Measurements from ENCODE around the gene GALM.
A peak's percentile ranks its signal among the peaks of the same experiment; 100 is the strongest.

GALM gene

GRCh38 chr2:38691994-38692393 is 26.1 kb downstream of the GALM start:
- no peak overlapping the region for H3K18ac ChIP-seq (ENCODE audit: low read length)
- H3K36me3 ChIP-seq (ENCODE audit: control insufficient read depth in 1 of 2, insufficient read depth in 2 of 2, low read length in 2 of 2): no peaks in the 10 kb centered on the region
- no peak overlapping the region for H3K9ac ChIP-seq (ENCODE audit: low read length)
- no peak overlapping the region for H2AFZ ChIP-seq (ENCODE audit: insufficient read depth, low read length, poor library complexity)
- no peak overlapping the region for H3K4me2 ChIP-seq (ENCODE audit: low read length)
- H2BK120ac ChIP-seq (ENCODE audit: insufficient read depth, low read length, poor library complexity): no peak overlapping the region
- H3K9me3 ChIP-seq (ENCODE audit: insufficient read depth, low read depth, low read length): no peaks in the 10 kb centered on the region
- no peak overlapping the region for H3K14ac ChIP-seq (ENCODE audit: low read length)
- no peaks in the 10 kb centered on the region for H3K27me3 ChIP-seq (ENCODE audit: insufficient read depth, low read length)
- no peak overlapping the region for H4K91ac ChIP-seq (ENCODE audit: low read depth, low read length)
- H3K4ac ChIP-seq (ENCODE audit: low read depth, low read length): no peak overlapping the region
- H3K79me2 ChIP-seq (ENCODE audit: control insufficient read depth, insufficient read depth, low read length, poor library complexity): no peaks in the 10 kb centered on the region
- no peak overlapping the region for H2BK5ac ChIP-seq (ENCODE audit: low read depth, low read length, poor library complexity)
- H3K27ac ChIP-seq (ENCODE audit: low read depth, low read length): no peak overlapping the region
- H3K4me3 ChIP-seq (ENCODE audit: low read depth, low read length): no peak overlapping the region
- H4K12ac ChIP-seq (ENCODE audit: low read depth, low read length): no peak overlapping the region
- no peak overlapping the region for H3K23ac ChIP-seq (ENCODE audit: low read length)
- H3K4me1 ChIP-seq (ENCODE audit: control insufficient read depth in 1 of 2, insufficient read depth in 2 of 2, low read length in 2 of 2): peaks cover 9 to 13% of the 10 kb centered on the region in 2 experiments
- no peak overlapping the region for H2AK5ac ChIP-seq (ENCODE audit: low read length)
- DNase-seq: peak in 1 of 2 donors; percentile 45
- WGBS (ENCODE audit: extremely low coverage, insufficient coverage, insufficient read length): no CpG with 5 or more reads among the region's 2 CpGs
- no peak overlapping the region for H4K8ac ChIP-seq (ENCODE audit: low read depth, low read length)
- H2BK12ac ChIP-seq (ENCODE audit: low read length): no peak overlapping the region
- peaks cover 7% of the 10 kb centered on the region for H3K79me1 ChIP-seq (ENCODE audit: low read length)

GRCh38 chr2:38692636-38693318 is 26.9 kb downstream of the GALM start:
- no peak overlapping the region for H3K18ac ChIP-seq (ENCODE audit: low read length)
- peak overlapping the region; percentile 28 for H2BK12ac ChIP-seq (ENCODE audit: low read length)
- peak; percentile 91 to 97 for DNase-seq
- H2AK5ac ChIP-seq (ENCODE audit: low read length): no peak overlapping the region
- no peak overlapping the region for H2BK120ac ChIP-seq (ENCODE audit: insufficient read depth, low read length, poor library complexity)
- no peak overlapping the region for H4K12ac ChIP-seq (ENCODE audit: low read depth, low read length)
- no peak overlapping the region for H3K4me2 ChIP-seq (ENCODE audit: low read length)
- peak overlapping the region; percentile 46 for H3K27ac ChIP-seq (ENCODE audit: low read depth, low read length)
- H3K4me1 ChIP-seq (ENCODE audit: control insufficient read depth in 1 of 2, insufficient read depth in 2 of 2, low read length in 2 of 2): peaks cover 9 to 13% of the 10 kb centered on the region in 2 experiments
- no peak overlapping the region for H3K14ac ChIP-seq (ENCODE audit: low read length)
- H3K79me1 ChIP-seq (ENCODE audit: low read length): peaks cover 7% of the 10 kb centered on the region
- no peaks in the 10 kb centered on the region for H3K27me3 ChIP-seq (ENCODE audit: insufficient read depth, low read length)
- no peak overlapping the region for H3K4me3 ChIP-seq (ENCODE audit: low read depth, low read length)
- no CpG with 5 or more reads among the region's 8 CpGs for WGBS (ENCODE audit: extremely low coverage, insufficient coverage, insufficient read length)
- no peaks in the 10 kb centered on the region for H3K9me3 ChIP-seq (ENCODE audit: insufficient read depth, low read depth, low read length)
- H4K8ac ChIP-seq (ENCODE audit: low read depth, low read length): no peak overlapping the region
- H4K91ac ChIP-seq (ENCODE audit: low read depth, low read length): peak overlapping the region; percentile 15
- H3K9ac ChIP-seq (ENCODE audit: low read length): no peak overlapping the region
- no peak overlapping the region for H2AFZ ChIP-seq (ENCODE audit: insufficient read depth, low read length, poor library complexity)
- H3K4ac ChIP-seq (ENCODE audit: low read depth, low read length): no peak overlapping the region
- H2BK5ac ChIP-seq (ENCODE audit: low read depth, low read length, poor library complexity): no peak overlapping the region
- no peak overlapping the region for H3K23ac ChIP-seq (ENCODE audit: low read length)
- no peaks in the 10 kb centered on the region for H3K79me2 ChIP-seq (ENCODE audit: control insufficient read depth, insufficient read depth, low read length, poor library complexity)
- no peaks in the 10 kb centered on the region for H3K36me3 ChIP-seq (ENCODE audit: control insufficient read depth in 1 of 2, insufficient read depth in 2 of 2, low read length in 2 of 2)

GRCh38 chr2:38697116-38697840 is 31.4 kb downstream of the GALM start:
- no peak overlapping the region for H4K12ac ChIP-seq (ENCODE audit: low read depth, low read length)
- peaks cover 3% of the 10 kb centered on the region for H3K79me1 ChIP-seq (ENCODE audit: low read length)
- H2AK5ac ChIP-seq (ENCODE audit: low read length): no peak overlapping the region
- no peak overlapping the region for H3K4me2 ChIP-seq (ENCODE audit: low read length)
- no peak overlapping the region for H3K18ac ChIP-seq (ENCODE audit: low read length)
- H3K9ac ChIP-seq (ENCODE audit: low read length): no peak overlapping the region
- H3K36me3 ChIP-seq (ENCODE audit: control insufficient read depth in 1 of 2, insufficient read depth in 2 of 2, low read length in 2 of 2): no peaks in the 10 kb centered on the region
- no peak overlapping the region for H2BK120ac ChIP-seq (ENCODE audit: insufficient read depth, low read length, poor library complexity)
- H3K4ac ChIP-seq (ENCODE audit: low read depth, low read length): no peak overlapping the region
- H3K9me3 ChIP-seq (ENCODE audit: insufficient read depth, low read depth, low read length): no peaks in the 10 kb centered on the region
- H3K23ac ChIP-seq (ENCODE audit: low read length): no peak overlapping the region
- H3K27ac ChIP-seq (ENCODE audit: low read depth, low read length): no peak overlapping the region
- no peaks in the 10 kb centered on the region for H3K79me2 ChIP-seq (ENCODE audit: control insufficient read depth, insufficient read depth, low read length, poor library complexity)
- no peak overlapping the region for H3K14ac ChIP-seq (ENCODE audit: low read length)
- H3K4me3 ChIP-seq (ENCODE audit: low read depth, low read length): no peak overlapping the region
- no peak for DNase-seq
- no peak overlapping the region for H4K8ac ChIP-seq (ENCODE audit: low read depth, low read length)
- no CpG with 5 or more reads among the region's 8 CpGs for WGBS (ENCODE audit: extremely low coverage, insufficient coverage, insufficient read length)
- no peak overlapping the region for H2BK12ac ChIP-seq (ENCODE audit: low read length)
- no peak overlapping the region for H2AFZ ChIP-seq (ENCODE audit: insufficient read depth, low read length, poor library complexity)
- H2BK5ac ChIP-seq (ENCODE audit: low read depth, low read length, poor library complexity): no peak overlapping the region
- H3K27me3 ChIP-seq (ENCODE audit: insufficient read depth, low read length): no peaks in the 10 kb centered on the region
- H4K91ac ChIP-seq (ENCODE audit: low read depth, low read length): no peak overlapping the region
- H3K4me1 ChIP-seq (ENCODE audit: control insufficient read depth in 1 of 2, insufficient read depth in 2 of 2, low read length in 2 of 2): peaks cover 4 to 5% of the 10 kb centered on the region in 2 experiments

GRCh38 chr2:38698467-38699003 is 32.6 kb downstream of the GALM start:
- Histone ChIP-seq H2AFZ (ENCODE audit: insufficient read depth, low read length, poor library complexity) (no peak overlapping the region), H4K12ac (ENCODE audit: low read depth, low read length) (no peak overlapping the region), H3K18ac (ENCODE audit: low read length) (no peak overlapping the region), H3K79me2 (ENCODE audit: control insufficient read depth, insufficient read depth, low read length, poor library complexity) (no peaks in the 10 kb centered on the region), H3K4me3 (ENCODE audit: low read depth, low read length) (no peak overlapping the region), H4K91ac (ENCODE audit: low read depth, low read length) (no peak overlapping the region), H3K27ac (ENCODE audit: low read depth, low read length) (no peak overlapping the region), H2AK5ac (ENCODE audit: low read length) (no peak overlapping the region), H3K9ac (ENCODE audit: low read length) (no peak overlapping the region), H2BK5ac (ENCODE audit: low read depth, low read length, poor library complexity) (no peak overlapping the region), H3K14ac (ENCODE audit: low read length) (no peak overlapping the region), H2BK120ac (ENCODE audit: insufficient read depth, low read length, poor library complexity) (no peak overlapping the region), H3K36me3 (ENCODE audit: control insufficient read depth in 1 of 2, insufficient read depth in 2 of 2, low read length in 2 of 2) (no peaks in the 10 kb centered on the region), H3K4me2 (ENCODE audit: low read length) (no peak overlapping the region), H2BK12ac (ENCODE audit: low read length) (no peak overlapping the region), H3K4ac (ENCODE audit: low read depth, low read length) (no peak overlapping the region), H4K8ac (ENCODE audit: low read depth, low read length) (no peak overlapping the region), H3K9me3 (ENCODE audit: insufficient read depth, low read depth, low read length) (no peaks in the 10 kb centered on the region), H3K4me1 (ENCODE audit: control insufficient read depth in 1 of 2, insufficient read depth in 2 of 2, low read length in 2 of 2) (no peaks in the 10 kb centered on the region), H3K27me3 (ENCODE audit: insufficient read depth, low read length) (no peaks in the 10 kb centered on the region), H3K23ac (ENCODE audit: low read length) (no peak overlapping the region), H3K79me1 (ENCODE audit: low read length) (no peaks in the 10 kb centered on the region)
- no CpG with 5 or more reads among the region's 5 CpGs for WGBS (ENCODE audit: extremely low coverage, insufficient coverage, insufficient read length)
- DNase-seq: no peak
